Sigmoid colon (tissue), 7 donors: ENCODE measurements around the gene KAT5. TPM values are rescaled to one million over a fixed set of nuclear protein-coding genes. Genes with fewer than 3 reads are reported as not detected.

ENCODE experiments used
- DNase-seq: peaks from one replicate; pipeline ENCODE4 v3.0.0-alpha.2; 2019
- H3K27ac ChIP-seq, 4 donors: fragments of 200-600 bp; sonication (generic); one replicate each; pipeline ENCODE4 v1.5.1; 2016 to 2019; ENCODE audit warnings: mild to moderate bottlenecking in 1 of 4
- H3K27me3 ChIP-seq, 3 donors: fragments of 200-600 bp; sonication (generic); one replicate each; pipeline ENCODE4 v1.5.1; 2019; ENCODE audit warnings: mild to moderate bottlenecking in 1 of 3
- H3K36me3 ChIP-seq, 4 donors: fragments of 200-600 bp; sonication (generic); one replicate each; pipeline ENCODE4 v1.5.1; 2016 to 2019
- H3K4me1 ChIP-seq, 4 donors: fragments of 200-600 bp; sonication (generic); one replicate each; pipeline ENCODE4 v1.5.1; 2017 to 2019
- H3K4me3 ChIP-seq, 4 donors: fragments of 200-600 bp; sonication (generic); one replicate each; pipeline ENCODE4 v1.5.1; 2017 to 2019; ENCODE audit warnings: mild to moderate bottlenecking in 2 of 4, moderate library complexity in 1 of 4
- H3K9me3 ChIP-seq, 4 donors: fragments of 200-600 bp in 3 of 4; sonication (generic) in 3 of 4; one replicate each; pipeline versions ENCODE4 v1.5.1 to v1.6.1; 2013 to 2019
- CTCF ChIP-seq, 4 experiments: fragments of 450-650 bp in 3 of 4; fragments of 200-600 bp in 1 of 4; IDR thresholded peaks; one replicate each; pipeline ENCODE4 v1.5.1; 2016 to 2019; ENCODE audit warnings: antibody characterized with exemption in 4 of 4, mild to moderate bottlenecking in 3 of 4, moderate library complexity in 2 of 4
- EP300 ChIP-seq, 4 donors: sonication (generic); formaldehyde crosslinking; IDR thresholded peaks; one replicate each; pipeline ENCODE4 v1.6.1; 2017; ENCODE audit warnings: antibody characterized with exemption in 4 of 4
- POLR2A ChIP-seq, 2 donors: fragments of 450-650 bp; IDR thresholded peaks; one replicate each; pipeline ENCODE4 v1.6.1; 2016; ENCODE audit warnings: antibody characterized with exemption in 2 of 2, mild to moderate bottlenecking in 2 of 2, moderate library complexity in 2 of 2
- POLR2AphosphoS5 ChIP-seq, 4 donors: sonication (generic); formaldehyde crosslinking; IDR thresholded peaks; one replicate each; pipeline ENCODE4 v1.6.1; 2017; ENCODE audit warnings: antibody characterized with exemption in 4 of 4
- WGBS, 2 donors: extraction: QIAGEN DNeasy Blood & Tissue Kit; methylation state at CpG; one replicate each; pipeline ENCODE4 v1.1.7; 2013; 5-methylcytosine and 5-hydroxymethylcytosine counted together
- intact Hi-C: fragments of 100-400 bp; cut with DNase I; formaldehyde crosslinking; loops from one replicate; pipeline ENCODE4 v1.15.1; 2023
- polyA plus RNA-seq, 3 donors: library from polyadenylated mRNA; stranded (reverse); fragments of 200-250 nt; gene quantifications; one replicate each; pipeline ENCODE4 v1.2.3, GENCODE V29; 2013
- total RNA-seq, 4 donors: library from RNA; depleted of rRNA; stranded (reverse); fragments of >200 nt; gene quantifications; one replicate each; pipeline ENCODE4 v1.1.0, GENCODE V29; 2016
- donor health status: healthy with polysubstance abuse.
- donor health status: Bipolar disorder and iron deficiency.
- donor health status: healthy.

The KAT5 gene
- total and polyA plus RNA-seq, 7 donors = 51.1 to 92.7 (median 68.1) TPM

GRCh38 chr11:65720211-65720934, 8.3 kb downstream of the KAT5 start, which contains the start of gene RNASEH2C:
Gene RNASEH2C, minus strand, starts transcription at chr11:65720798. Its CDS starts 40 bp downstream, at chr11:65720758.
- 0% methylated on average over 76 of the region's 76 CpGs for WGBS, 2 donors
- Histone ChIP-seq H3K27ac (peak within 1 kb of the TSS; percentile 87 to 96 (median 94)), H3K9me3 (no peaks in the 10 kb centered on the region), H3K27me3 (no peaks in the 10 kb centered on the region), H3K4me3 (peak within 1 kb of the TSS; percentile 69 to 84 (median 74)), H3K36me3 (peaks cover 14 to 41% (median 31%) of the 10 kb centered on the region in 4 donors), H3K4me1 (peaks cover 0 to 25% (median 21%) of the 10 kb centered on the region in 4 donors)
- DNase-seq = peak; percentile 91
- intact Hi-C loops = no loop called here
- TF ChIP-seq EP300 (IDR thresholded peaks at IDR 0.05) = no peak
- peak; percentile 86 to 94 (median 91) for TF ChIP-seq POLR2AphosphoS5 (IDR thresholded peaks at IDR 0.05)
- TF ChIP-seq POLR2A (IDR thresholded peaks at IDR 0.05) = peak; percentile 52 to 60
- TF ChIP-seq CTCF (IDR thresholded peaks at IDR 0.05) = peak in 1 of 4 experiments; percentile 11

- WGBS, 2 donors = 92% methylated on average over 1 of the region's 1 CpG
- Histone ChIP-seq H3K27ac (no peak overlapping the region), H3K9me3 (no peaks in the 10 kb centered on the region), H3K4me3 (no peak overlapping the region), H3K27me3 (no peaks in the 10 kb centered on the region), H3K4me1 (peaks cover 0 to 25% (median 21%) of the 10 kb centered on the region in 4 donors), H3K36me3 (peaks cover 2 to 23% (median 18%) of the 10 kb centered on the region in 4 donors)
- TF ChIP-seq CTCF (IDR thresholded peaks at IDR 0.05) (no peak), POLR2AphosphoS5 (IDR thresholded peaks at IDR 0.05) (no peak), EP300 (IDR thresholded peaks at IDR 0.05) (no peak), POLR2A (IDR thresholded peaks at IDR 0.05) (no peak)
- intact Hi-C loops = no loop called here
- no peak for DNase-seq
These were observed 10.2 kb downstream of the KAT5 start for GRCh38 chr11:65722261-65722660.

GRCh38 chr11:65726660-65727059, 14.6 kb downstream of the KAT5 start:
- intact Hi-C loops = no loop called here
- Histone ChIP-seq H3K36me3 (no peaks in the 10 kb centered on the region), H3K27ac (no peak overlapping the region), H3K9me3 (no peaks in the 10 kb centered on the region), H3K4me3 (no peak overlapping the region), H3K27me3 (no peaks in the 10 kb centered on the region), H3K4me1 (no peaks in the 10 kb centered on the region)
- TF ChIP-seq POLR2A (IDR thresholded peaks at IDR 0.05) (no peak), EP300 (IDR thresholded peaks at IDR 0.05) (no peak), CTCF (IDR thresholded peaks at IDR 0.05) (no peak), POLR2AphosphoS5 (IDR thresholded peaks at IDR 0.05) (no peak)
- 77 to 83% methylated on average over 6 of the region's 6 CpGs for WGBS, 2 donors
- no peak for DNase-seq

GRCh38 chr11:65727865-65728264, 15.8 kb downstream of the KAT5 start:
- no peaks in the 10 kb centered on the region for H3K36me3 ChIP-seq
- H3K9me3 ChIP-seq = peaks cover 0 to 2% (median 0%) of the 10 kb centered on the region in 4 donors
- H3K27me3 ChIP-seq = no peaks in the 10 kb centered on the region
- DNase-seq = no peak
- H3K4me1 ChIP-seq = no peaks in the 10 kb centered on the region
- TF ChIP-seq POLR2A (IDR thresholded peaks at IDR 0.05) = no peak
- TF ChIP-seq CTCF (IDR thresholded peaks at IDR 0.05) = no peak
- no peak overlapping the region for H3K27ac ChIP-seq
- intact Hi-C loops = no loop called here
- WGBS, 2 donors = 92 to 93% methylated on average over 15 of the region's 15 CpGs
- H3K4me3 ChIP-seq = no peak overlapping the region
